Left lung (tissue), 10 donors: ENCODE results near the gene GSTM5. TPM values are rescaled to one million over a fixed set of nuclear protein-coding genes. Genes with fewer than 3 reads are reported as not detected.

Source experiments
- ATAC-seq: fragments of 200-7000 bp; cut with Tn5 transposase; one replicate; pipeline ENCODE4 v1.9.1; 2020; ENCODE audit warnings: moderate library complexity
- DNase-seq, 4 donors: peaks; one replicate each; pipeline ENCODE4 v3.0.0-alpha.2; 2013 to 2020
- H3K27ac ChIP-seq, 2 donors: fragments of 200-600 bp; sonication (generic) in 1 of 2; one replicate each; pipeline versions ENCODE4 v1.5.0 to v1.8.0; 2020 to 2021
- H3K27me3 ChIP-seq, 2 donors: fragments of 200-600 bp; sonication (generic) in 1 of 2; one replicate each; pipeline versions ENCODE4 v1.5.0 to v1.8.0; 2020 to 2021
- H3K36me3 ChIP-seq, 2 donors: fragments of 200-600 bp; sonication (generic) in 1 of 2; one replicate each; pipeline versions ENCODE4 v1.5.0 to v1.8.0; 2020 to 2021
- H3K4me1 ChIP-seq, 2 donors: fragments of 200-600 bp; one replicate each; pipeline ENCODE4 v1.8.0; 2021
- H3K4me3 ChIP-seq, 2 donors: fragments of 200-600 bp; sonication (generic) in 1 of 2; one replicate each; pipeline versions ENCODE4 v1.5.0 to v1.8.0; 2020 to 2021; ENCODE audit warnings: mild to moderate bottlenecking in 1 of 2
- H3K9me3 ChIP-seq, 2 donors: fragments of 200-600 bp; sonication (generic) in 1 of 2; one replicate each; pipeline versions ENCODE4 v1.5.0 to v1.8.0; 2020 to 2021
- intact Hi-C, 2 donors: fragments of 100-400 bp; cut with DNase I; formaldehyde crosslinking; loops; one replicate each; pipeline versions ENCODE4 v1.11.2 to v1.14.2; 2022
- polyA plus RNA-seq, 6 donors: library from polyadenylated mRNA; unstranded; fragments of 120-200 nt; gene quantifications; one replicate each; pipeline ENCODE4 v1.2.1, GENCODE V29; 2013; ENCODE audit not compliant: insufficient read length in 6 of 6
- total RNA-seq, 2 donors: library from RNA; stranded (reverse); fragmentation: NEBNext Ultra II Directional; extraction: Animal tissue kit (Norgen Biotek cat#: 25700); gene quantifications; one replicate each; pipeline ENCODE4 v1.2.1, GENCODE V29; 2021
- TF ChIP-seq, protein P1 (sequence below), 2 donors: fragments of 200-600 bp; sonication (generic) in 1 of 2; IDR thresholded peaks; one replicate each; pipeline versions ENCODE4 v1.5.0 to v1.8.0; 2021; ENCODE audit warnings: antibody characterized with exemption in 2 of 2
- donor health status: DM: no; HTN: yes; CAD: no.
- donor health status: DM: no; HTN: no; CAD: no.

The GSTM5 gene
- total and polyA plus RNA-seq, 8 donors = 8.4 to 91.2 (median 60.1) TPM

DNA sequence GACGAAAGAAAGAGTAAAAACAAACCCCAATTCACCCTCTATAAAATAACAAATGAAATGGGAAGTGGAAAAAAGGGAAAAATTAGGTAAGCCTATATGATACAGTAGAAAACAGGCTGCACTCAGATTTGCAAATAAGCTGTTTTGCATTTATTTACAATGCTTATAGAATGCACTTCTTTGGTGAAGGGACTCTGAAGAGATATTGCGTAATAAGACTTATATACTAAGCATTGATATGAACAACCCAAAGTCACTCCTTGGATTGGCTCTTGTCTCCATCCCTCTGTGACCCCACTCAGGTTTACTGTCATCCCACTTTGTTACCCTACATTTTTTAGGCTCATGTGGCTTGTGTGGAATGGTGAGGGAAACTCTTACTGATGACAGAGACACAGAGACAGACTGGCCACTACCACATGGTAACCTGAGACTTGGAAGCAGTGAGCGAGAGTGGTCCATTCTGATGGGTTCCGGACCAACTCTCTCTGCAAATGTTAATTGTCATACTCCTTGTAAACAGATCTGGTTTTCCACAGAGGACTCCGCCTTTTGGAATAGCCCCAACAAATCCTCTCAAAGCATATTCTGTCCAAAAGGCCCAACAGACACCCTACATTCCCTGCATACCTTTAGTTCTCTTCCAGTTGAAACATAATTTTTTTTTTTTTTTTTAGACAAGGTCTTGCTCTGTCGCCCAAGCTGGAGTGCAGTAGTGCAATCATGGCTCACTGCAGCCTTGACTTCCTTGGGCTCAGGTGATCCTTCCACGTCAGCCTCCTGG, 11.0 kb downstream of the GSTM5 start:
- Histone ChIP-seq H3K27me3 (no peaks in the 10 kb centered on the region), H3K36me3 (no peaks in the 10 kb centered on the region), H3K9me3 (no peaks in the 10 kb centered on the region), H3K4me3 (no peak overlapping the region), H3K4me1 (no peaks in the 10 kb centered on the region), H3K27ac (no peak overlapping the region)
- TF ChIP-seq, protein P1, sequence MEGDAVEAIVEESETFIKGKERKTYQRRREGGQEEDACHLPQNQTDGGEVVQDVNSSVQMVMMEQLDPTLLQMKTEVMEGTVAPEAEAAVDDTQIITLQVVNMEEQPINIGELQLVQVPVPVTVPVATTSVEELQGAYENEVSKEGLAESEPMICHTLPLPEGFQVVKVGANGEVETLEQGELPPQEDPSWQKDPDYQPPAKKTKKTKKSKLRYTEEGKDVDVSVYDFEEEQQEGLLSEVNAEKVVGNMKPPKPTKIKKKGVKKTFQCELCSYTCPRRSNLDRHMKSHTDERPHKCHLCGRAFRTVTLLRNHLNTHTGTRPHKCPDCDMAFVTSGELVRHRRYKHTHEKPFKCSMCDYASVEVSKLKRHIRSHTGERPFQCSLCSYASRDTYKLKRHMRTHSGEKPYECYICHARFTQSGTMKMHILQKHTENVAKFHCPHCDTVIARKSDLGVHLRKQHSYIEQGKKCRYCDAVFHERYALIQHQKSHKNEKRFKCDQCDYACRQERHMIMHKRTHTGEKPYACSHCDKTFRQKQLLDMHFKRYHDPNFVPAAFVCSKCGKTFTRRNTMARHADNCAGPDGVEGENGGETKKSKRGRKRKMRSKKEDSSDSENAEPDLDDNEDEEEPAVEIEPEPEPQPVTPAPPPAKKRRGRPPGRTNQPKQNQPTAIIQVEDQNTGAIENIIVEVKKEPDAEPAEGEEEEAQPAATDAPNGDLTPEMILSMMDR (IDR thresholded peaks at IDR 0.05) = no peak
- intact Hi-C loops = no loop called here
- DNase-seq (no peak), ATAC-seq (no peak)

DNA sequence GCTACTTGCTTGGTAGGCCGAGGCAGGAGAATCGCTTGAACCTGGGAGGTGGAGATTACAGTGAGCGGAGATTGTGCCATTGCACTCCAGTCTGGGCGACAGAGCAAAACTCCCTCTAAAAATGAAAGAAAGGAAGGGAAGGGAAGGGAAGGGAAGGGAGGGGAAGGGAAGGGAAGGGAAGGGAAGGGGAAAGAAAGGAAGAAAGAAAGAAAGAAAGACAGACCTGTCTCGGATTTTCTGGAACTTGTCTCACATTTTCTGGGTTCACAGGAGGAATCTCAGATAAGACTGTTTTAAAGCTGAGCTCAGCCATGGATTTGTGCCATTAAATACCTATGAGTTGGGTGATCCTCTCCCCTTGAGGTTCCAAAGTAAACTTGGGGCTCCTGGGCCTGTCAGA, 12.9 kb downstream of the GSTM5 start:
- ATAC-seq (no peak), DNase-seq (no peak)
- intact Hi-C loops = no loop called here
- no peaks in the 10 kb centered on the region for H3K4me1 ChIP-seq
- TF ChIP-seq, protein P1 (IDR thresholded peaks at IDR 0.05) = no peak
- H3K27me3 ChIP-seq = no peaks in the 10 kb centered on the region
- H3K4me3 ChIP-seq = no peak overlapping the region
- no peak overlapping the region for H3K27ac ChIP-seq
- H3K9me3 ChIP-seq = no peaks in the 10 kb centered on the region
- no peaks in the 10 kb centered on the region for H3K36me3 ChIP-seq

DNA sequence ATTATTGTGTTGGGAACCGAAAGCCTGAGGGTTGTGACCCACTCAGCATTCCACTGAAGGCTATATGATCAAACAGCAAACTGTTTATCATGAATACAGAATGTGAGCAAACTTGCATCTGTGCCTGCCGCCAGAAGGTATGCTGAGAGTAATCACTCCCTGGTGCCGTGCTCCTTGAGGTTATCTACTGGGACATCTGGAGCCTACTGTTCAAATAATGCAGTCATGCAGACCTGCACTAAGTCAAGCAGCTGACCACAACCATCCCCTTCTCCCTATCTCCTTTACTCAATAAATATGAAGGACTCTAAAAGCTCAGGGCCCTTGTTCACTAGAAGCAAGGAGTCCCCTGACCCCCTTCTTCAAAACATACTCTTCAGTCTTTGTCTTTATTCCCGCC, 13.5 kb downstream of the GSTM5 start:
- H3K36me3 ChIP-seq = no peaks in the 10 kb centered on the region
- DNase-seq = no peak
- no peaks in the 10 kb centered on the region for H3K4me1 ChIP-seq
- no peak overlapping the region for H3K27ac ChIP-seq
- intact Hi-C loops = no loop called here
- no peak overlapping the region for H3K4me3 ChIP-seq
- no peak for ATAC-seq
- TF ChIP-seq, protein P1 (IDR thresholded peaks at IDR 0.05) = no peak
- no peaks in the 10 kb centered on the region for H3K9me3 ChIP-seq
- H3K27me3 ChIP-seq = no peaks in the 10 kb centered on the region

DNA sequence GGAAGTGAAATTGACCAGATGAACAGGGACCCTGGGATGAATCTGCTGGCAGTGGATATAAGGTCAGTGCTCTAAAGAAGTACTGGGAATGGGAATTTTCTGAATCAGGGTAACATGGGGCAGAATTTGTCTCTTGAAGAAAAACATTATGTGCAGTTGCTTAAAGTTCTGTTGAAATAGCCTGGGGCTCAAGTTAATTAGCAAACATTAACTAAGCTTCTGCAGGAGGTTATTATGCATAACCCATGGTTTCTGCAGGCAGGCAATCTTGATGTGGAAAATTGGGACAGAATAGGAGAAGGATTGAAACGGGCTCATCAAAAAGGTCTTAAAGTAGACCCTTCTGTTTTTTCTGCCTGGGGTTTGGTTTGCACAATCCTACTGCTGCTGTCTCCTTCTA, 14.0 kb downstream of the GSTM5 start:
- intact Hi-C loops = no loop called here
- DNase-seq = no peak
- no peak overlapping the region for H3K27ac ChIP-seq
- H3K27me3 ChIP-seq = no peaks in the 10 kb centered on the region
- H3K4me1 ChIP-seq = no peaks in the 10 kb centered on the region
- H3K36me3 ChIP-seq = no peaks in the 10 kb centered on the region
- TF ChIP-seq, protein P1 (IDR thresholded peaks at IDR 0.05) = no peak
- ATAC-seq = no peak
- H3K9me3 ChIP-seq = no peaks in the 10 kb centered on the region
- no peak overlapping the region for H3K4me3 ChIP-seq

DNA sequence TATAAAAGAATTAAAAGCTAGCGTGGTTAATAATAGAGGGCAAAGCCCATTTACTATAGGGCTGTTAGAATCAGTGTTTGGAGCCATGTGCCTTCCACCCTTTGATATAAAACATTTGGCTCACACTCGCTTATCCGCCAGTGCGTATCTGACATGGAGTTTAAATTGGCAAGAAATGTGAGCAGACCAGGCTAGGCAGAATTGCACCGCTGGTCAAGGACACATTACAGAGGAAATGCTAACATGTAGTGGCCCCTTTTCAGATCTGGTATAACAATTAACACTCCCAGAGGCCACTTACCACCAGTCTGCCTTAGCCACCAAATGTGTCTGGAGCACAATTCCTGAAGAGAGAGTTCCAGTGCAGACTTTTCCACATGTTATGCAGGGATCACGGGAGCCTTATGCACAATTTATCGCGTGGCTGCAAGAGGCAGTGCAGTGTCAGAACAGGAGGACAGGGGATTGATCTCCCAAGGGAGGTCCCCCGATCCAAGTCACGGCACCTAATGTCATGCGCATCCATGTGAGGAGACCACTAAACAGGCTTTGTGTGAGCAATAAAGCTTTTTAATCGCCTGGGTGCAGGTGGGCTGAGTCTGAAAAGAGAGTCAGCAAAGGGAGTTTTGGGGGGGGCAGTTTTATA, 14.8 kb downstream of the GSTM5 start:
- Histone ChIP-seq H3K27me3 (no peaks in the 10 kb centered on the region), H3K36me3 (no peaks in the 10 kb centered on the region), H3K9me3 (no peaks in the 10 kb centered on the region), H3K4me3 (no peak overlapping the region), H3K27ac (no peak overlapping the region), H3K4me1 (no peaks in the 10 kb centered on the region)
- DNase-seq (no peak), ATAC-seq (no peak)
- TF ChIP-seq, protein P1 (IDR thresholded peaks at IDR 0.05) = no peak
- intact Hi-C loops = no loop called here
